ENCODE measurements around the gene PIP4K2A. TPM values are rescaled to one million over a fixed set of nuclear protein-coding genes. Genes with fewer than 3 reads are reported as not detected.

Gene PIP4K2A
- total and polyA plus RNA-seq, 2 donors (not counting 3 experiments of a cell fraction or from before 2014, with no cell fraction given), result 11.8 to 32.6 TPM

DNA sequence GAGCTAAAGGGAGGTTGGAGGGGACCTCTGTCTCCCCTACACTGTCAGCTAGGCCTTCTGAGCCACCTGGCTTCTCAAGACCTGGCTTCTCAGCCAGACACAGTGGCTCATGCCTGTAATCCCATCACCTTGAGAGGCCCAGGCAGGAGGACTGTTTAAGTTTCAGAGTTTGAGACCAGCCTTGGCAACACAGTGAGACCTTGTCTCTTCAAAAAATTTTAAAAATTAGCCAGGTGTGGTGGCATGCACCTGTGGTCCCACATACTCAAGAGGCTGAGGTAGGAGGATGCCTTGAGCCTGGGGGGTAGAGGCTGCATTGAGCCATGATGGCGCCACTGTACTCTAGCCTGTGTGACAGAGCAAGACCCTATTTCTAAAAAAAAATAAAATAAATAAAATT is 33.1 kb downstream of the PIP4K2A start:
- dilution Hi-C loops (cut with MboI; ENCODE audit: extremely low pct_ligation_motif_present, low sequenced_read_pairs), result no loop called here
- Histone ChIP-seq H3K27ac (ENCODE audit: insufficient read depth, low read depth, low read length) (no peak overlapping the region), H4K20me1 (replicated peaks; ENCODE audit: control insufficient read depth, extremely low read depth, insufficient read depth, low read length) (peaks cover 4% of the 10 kb centered on the region), H3K9me1 (replicated peaks; ENCODE audit: control insufficient read depth, extremely low read depth, insufficient read depth, low read length) (no peaks in the 10 kb centered on the region), H3K9ac (replicated peaks; ENCODE audit: extremely low read depth, insufficient read depth, low read length) (no peak overlapping the region), H3K4me2 (ENCODE audit: insufficient read depth, low read length) (no peak overlapping the region), H3K36me3 (ENCODE audit: control insufficient read depth in 2 of 2, extremely low read depth in 1 of 2, insufficient read depth in 2 of 2, low read length in 2 of 2) (no peaks in the 10 kb centered on the region), H3K4me1 (ENCODE audit: control insufficient read depth, extremely low read depth, insufficient read depth, low read length) (peaks cover 23% of the 10 kb centered on the region), H2AFZ (ENCODE audit: low read depth, low read length) (no peak overlapping the region), H3K79me2 (ENCODE audit: control insufficient read depth, insufficient read depth, low read length) (peaks cover 39% of the 10 kb centered on the region), H3K27me3 (ENCODE audit: control insufficient read depth in 2 of 2, insufficient read depth in 2 of 2, low read length in 2 of 2) (no peaks in the 10 kb centered on the region), H3K9me3 (replicated peaks; ENCODE audit: control insufficient read depth, insufficient read depth, low read length) (no peaks in the 10 kb centered on the region), H3K4me3 (replicated peaks in 1 of 3; ENCODE audit: insufficient read depth in 1 of 3, low read depth in 1 of 3, low read length in 3 of 3) (no peak overlapping the region)
- POLR2A ChIA-PET, result no interaction called here
- CTCF ChIA-PET, result interaction anchor here (0.7 to 0.9 kb wide), 2 partner anchors 26 to 107 kb away, joined by 3 to 4 read pairs; no protein-coding TSS in a partner anchor
- FAIRE-seq (no peak), DNase-seq (ENCODE audit: low read depth, low spot score) (no peak)
- no peak for TF ChIP-seq MYC (IDR thresholded peaks at IDR 0.05; ENCODE audit: low read depth, low read length)
- TF ChIP-seq POLR2A (IDR thresholded peaks at IDR 0.05; ENCODE audit: low read depth, low read length), result no peak
- intact Hi-C loops (cut with micrococcal nuclease), result no loop called here
- no TSS peak for BruUV-seq (replicated peaks)

DNA sequence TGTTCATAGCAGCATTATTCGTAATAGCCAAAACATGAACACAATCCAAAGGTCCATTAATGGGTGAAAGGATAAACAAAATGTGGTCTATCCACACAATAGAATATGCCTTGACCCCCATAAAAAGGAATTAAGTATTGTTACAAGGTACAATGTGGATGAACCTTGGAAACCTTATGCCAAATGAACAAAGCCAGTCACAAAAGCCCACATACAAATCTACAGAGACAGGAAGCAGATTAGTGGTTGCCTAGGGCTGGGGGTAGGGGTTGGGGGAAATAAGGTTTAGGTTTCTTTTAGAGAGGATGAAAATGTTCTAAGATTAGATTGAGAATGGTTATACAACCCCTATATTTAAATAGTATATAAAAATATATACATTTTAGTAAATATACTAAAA is 34.8 kb downstream of the PIP4K2A start:
- Histone ChIP-seq H3K27ac (ENCODE audit: insufficient read depth, low read depth, low read length) (no peak overlapping the region), H3K27me3 (ENCODE audit: control insufficient read depth in 2 of 2, insufficient read depth in 2 of 2, low read length in 2 of 2) (no peaks in the 10 kb centered on the region), H3K4me3 (replicated peaks in 1 of 3; ENCODE audit: insufficient read depth in 1 of 3, low read depth in 1 of 3, low read length in 3 of 3) (no peak overlapping the region), H3K79me2 (ENCODE audit: control insufficient read depth, insufficient read depth, low read length) (peaks cover 41% of the 10 kb centered on the region), H4K20me1 (replicated peaks; ENCODE audit: control insufficient read depth, extremely low read depth, insufficient read depth, low read length) (peaks cover 5% of the 10 kb centered on the region), H3K9ac (replicated peaks; ENCODE audit: extremely low read depth, insufficient read depth, low read length) (no peak overlapping the region), H3K9me1 (replicated peaks; ENCODE audit: control insufficient read depth, extremely low read depth, insufficient read depth, low read length) (no peaks in the 10 kb centered on the region), H3K9me3 (replicated peaks; ENCODE audit: control insufficient read depth, insufficient read depth, low read length) (no peaks in the 10 kb centered on the region), H3K4me1 (ENCODE audit: control insufficient read depth, extremely low read depth, insufficient read depth, low read length) (peaks cover 23% of the 10 kb centered on the region), H2AFZ (ENCODE audit: low read depth, low read length) (no peak overlapping the region), H3K36me3 (ENCODE audit: control insufficient read depth in 2 of 2, extremely low read depth in 1 of 2, insufficient read depth in 2 of 2, low read length in 2 of 2) (no peaks in the 10 kb centered on the region), H3K4me2 (ENCODE audit: insufficient read depth, low read length) (no peak overlapping the region)
- ChIA-PET CTCF (no interaction called here), POLR2A (no interaction called here)
- dilution Hi-C loops (cut with MboI; ENCODE audit: extremely low pct_ligation_motif_present, low sequenced_read_pairs), result no loop called here
- DNase-seq (ENCODE audit: low read depth, low spot score), result peak; percentile 81
- intact Hi-C loops (cut with micrococcal nuclease), result no loop called here
- TF ChIP-seq JUN (IDR thresholded peaks at IDR 0.05; ENCODE audit: borderline replicate concordance, insufficient read depth, insufficient read length, low read depth) (no peak), MYC (IDR thresholded peaks at IDR 0.05; ENCODE audit: low read depth, low read length) (no peak), EZH2 (IDR thresholded peaks at IDR 0.05; ENCODE audit: borderline replicate concordance, low read depth, low read length, severe bottlenecking) (no peak), CTCF (IDR thresholded peaks at IDR 0.05; ENCODE audit: extremely low read depth in 1 of 2, insufficient read depth in 1 of 2, low read depth in 1 of 2, low read length in 2 of 2) (no peak), FOS (IDR thresholded peaks at IDR 0.05; ENCODE audit: borderline replicate concordance, insufficient read depth, low read length) (no peak), POLR2AphosphoS5 (IDR thresholded peaks at IDR 0.05; ENCODE audit: insufficient read depth, low read depth, low read length) (no peak)
- BruUV-seq (replicated peaks), result no TSS peak
- peak; percentile 79 for FAIRE-seq
